Neural crest cell (in vitro differentiated cells): ENCODE measurements around the gene SOX8. TPM values are rescaled to one million over a fixed set of nuclear protein-coding genes. Genes with fewer than 3 reads are reported as not detected.

Experiments
- DNase-seq: peaks from one replicate; pipeline ENCODE4 v3.0.0; 2021; ENCODE audit warnings: low read depth, mixed read lengths, low spot score
- H3K27ac Mint-ChIP-seq: one replicate; pipeline ENCODE4 v1.8.0; 2021; ENCODE audit warnings: mild to moderate bottlenecking, mixed read lengths; ENCODE audit not compliant: unreplicated experiment
- H3K27me3 Mint-ChIP-seq: 2 replicates; pipeline ENCODE4 v1.8.0; 2021; ENCODE audit warnings: low read depth, mild to moderate bottlenecking, mixed read lengths
- H3K36me3 Mint-ChIP-seq: 2 replicates; pipeline ENCODE4 v1.8.0; 2021; ENCODE audit warnings: low read depth, mild to moderate bottlenecking, mixed read lengths
- H3K4me1 Mint-ChIP-seq: 2 replicates; pipeline ENCODE4 v1.8.0; 2021; ENCODE audit warnings: mixed read lengths
- H3K4me3 Mint-ChIP-seq: one replicate; pipeline ENCODE4 v1.8.0; 2021; ENCODE audit warnings: mild to moderate bottlenecking, mixed read lengths
- H3K9me3 Mint-ChIP-seq: 2 replicates; pipeline ENCODE4 v1.8.0; 2021; ENCODE audit warnings: mixed read lengths
- total RNA-seq: library from RNA; stranded (reverse); gene quantifications from 2 replicates; pipeline ENCODE4 v1.2.1, GENCODE V29; 2021
- TF ChIP-seq, protein P1 (sequence below): fragments of 200-600 bp; sonication (generic); conservative IDR thresholded peaks from 2 replicates; pipeline ENCODE4 v1.5.0; 2021; ENCODE audit warnings: antibody characterized with exemption, mild to moderate bottlenecking

Gene SOX8
- total RNA-seq, 1 donor from 2014 or later: 19.4 TPM

DNA sequence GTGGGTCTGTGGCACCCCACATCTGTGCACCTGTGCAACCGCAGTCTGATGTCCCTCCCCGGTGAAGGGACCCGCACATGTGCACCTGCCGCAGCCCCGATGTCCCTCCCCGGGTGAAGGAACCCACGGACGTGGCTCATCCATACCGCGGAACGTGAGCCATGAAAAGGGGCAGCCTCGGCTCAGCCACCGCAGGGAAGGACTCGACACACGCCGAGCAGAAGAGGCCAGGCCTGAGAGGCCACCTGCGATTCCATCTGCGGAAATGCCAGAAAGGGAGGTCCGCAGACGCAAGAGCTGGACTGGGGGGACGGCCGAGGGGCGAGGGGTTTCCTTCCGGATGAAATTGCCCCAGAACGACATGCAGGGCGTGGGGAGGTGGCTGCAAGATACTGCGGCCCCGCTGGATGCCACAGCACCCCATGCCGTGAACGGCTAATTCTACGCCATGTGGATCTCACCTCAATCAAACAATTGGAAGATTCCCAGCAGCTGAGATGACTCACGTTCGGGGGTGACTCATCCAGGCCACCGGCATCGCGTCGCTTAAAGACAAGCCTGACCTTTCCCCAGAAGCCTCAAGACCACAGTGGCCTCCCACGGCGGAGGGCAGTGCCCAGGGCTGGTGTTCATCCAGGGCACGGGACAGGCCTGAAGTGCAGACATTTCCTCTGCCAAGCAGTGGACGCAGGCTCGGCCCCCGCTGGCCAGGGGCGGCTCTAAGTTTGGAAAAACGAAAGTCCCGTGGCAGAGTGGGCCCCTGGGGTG lies 21.0 kb downstream of the SOX8 start:
- DNase-seq: no peak
- peaks cover 3% of the 10 kb centered on the region for H3K27me3 Mint-ChIP-seq
- H3K4me3 Mint-ChIP-seq: no peak overlapping the region
- no peak overlapping the region for H3K27ac Mint-ChIP-seq
- no peaks in the 10 kb centered on the region for H3K4me1 Mint-ChIP-seq
- H3K36me3 Mint-ChIP-seq: no peaks in the 10 kb centered on the region
- TF ChIP-seq, protein P1, sequence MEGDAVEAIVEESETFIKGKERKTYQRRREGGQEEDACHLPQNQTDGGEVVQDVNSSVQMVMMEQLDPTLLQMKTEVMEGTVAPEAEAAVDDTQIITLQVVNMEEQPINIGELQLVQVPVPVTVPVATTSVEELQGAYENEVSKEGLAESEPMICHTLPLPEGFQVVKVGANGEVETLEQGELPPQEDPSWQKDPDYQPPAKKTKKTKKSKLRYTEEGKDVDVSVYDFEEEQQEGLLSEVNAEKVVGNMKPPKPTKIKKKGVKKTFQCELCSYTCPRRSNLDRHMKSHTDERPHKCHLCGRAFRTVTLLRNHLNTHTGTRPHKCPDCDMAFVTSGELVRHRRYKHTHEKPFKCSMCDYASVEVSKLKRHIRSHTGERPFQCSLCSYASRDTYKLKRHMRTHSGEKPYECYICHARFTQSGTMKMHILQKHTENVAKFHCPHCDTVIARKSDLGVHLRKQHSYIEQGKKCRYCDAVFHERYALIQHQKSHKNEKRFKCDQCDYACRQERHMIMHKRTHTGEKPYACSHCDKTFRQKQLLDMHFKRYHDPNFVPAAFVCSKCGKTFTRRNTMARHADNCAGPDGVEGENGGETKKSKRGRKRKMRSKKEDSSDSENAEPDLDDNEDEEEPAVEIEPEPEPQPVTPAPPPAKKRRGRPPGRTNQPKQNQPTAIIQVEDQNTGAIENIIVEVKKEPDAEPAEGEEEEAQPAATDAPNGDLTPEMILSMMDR: no peak
- H3K9me3 Mint-ChIP-seq: no peaks in the 10 kb centered on the region

DNA sequence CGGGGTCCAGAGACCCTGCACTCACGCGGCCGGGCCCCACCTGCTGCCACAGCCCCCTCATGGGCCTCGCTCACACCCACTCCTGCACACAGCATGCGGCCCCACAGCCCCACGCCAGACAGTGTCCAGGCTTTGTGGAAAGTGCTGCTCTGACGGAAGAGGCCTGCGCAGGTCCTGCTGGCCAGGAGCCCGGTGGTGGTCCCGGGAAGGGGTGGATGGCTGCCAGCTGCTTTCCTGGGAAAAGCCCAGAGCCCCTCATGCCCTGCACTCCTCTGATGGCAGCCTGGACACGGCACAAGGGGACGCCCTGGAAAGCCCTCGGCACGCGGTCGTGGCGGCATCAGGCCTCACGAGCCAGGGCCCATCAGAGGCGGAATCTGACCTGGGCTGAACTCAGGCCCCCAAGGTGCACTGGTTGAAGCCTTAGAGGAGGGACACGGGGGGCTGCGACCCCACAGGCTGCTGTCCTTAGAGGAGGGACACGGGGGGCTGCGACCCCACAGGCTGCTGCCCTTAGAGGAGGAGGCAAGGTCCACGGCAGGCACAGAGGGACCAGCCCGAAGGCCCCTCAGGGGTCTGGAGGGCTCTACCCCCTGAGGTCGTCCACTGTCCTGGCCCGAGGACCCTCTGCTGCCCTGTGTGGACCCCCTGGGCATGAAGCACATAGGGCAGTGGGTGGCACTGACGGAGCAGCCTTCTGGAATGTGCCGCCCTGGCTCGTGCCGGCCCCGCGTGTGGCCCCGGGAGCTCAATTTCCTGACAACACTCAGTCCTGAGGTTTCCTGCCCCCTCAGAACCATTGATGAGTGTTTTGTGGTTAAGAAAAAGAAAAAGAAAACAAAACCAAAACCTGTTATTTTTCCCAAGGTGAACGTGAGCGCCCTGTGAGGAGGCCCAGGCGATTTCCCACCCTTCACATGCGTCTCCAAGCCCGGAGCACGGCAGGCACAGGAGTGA lies 22.1 kb downstream of the SOX8 start:
- peaks cover 2% of the 10 kb centered on the region for H3K27me3 Mint-ChIP-seq

DNA sequence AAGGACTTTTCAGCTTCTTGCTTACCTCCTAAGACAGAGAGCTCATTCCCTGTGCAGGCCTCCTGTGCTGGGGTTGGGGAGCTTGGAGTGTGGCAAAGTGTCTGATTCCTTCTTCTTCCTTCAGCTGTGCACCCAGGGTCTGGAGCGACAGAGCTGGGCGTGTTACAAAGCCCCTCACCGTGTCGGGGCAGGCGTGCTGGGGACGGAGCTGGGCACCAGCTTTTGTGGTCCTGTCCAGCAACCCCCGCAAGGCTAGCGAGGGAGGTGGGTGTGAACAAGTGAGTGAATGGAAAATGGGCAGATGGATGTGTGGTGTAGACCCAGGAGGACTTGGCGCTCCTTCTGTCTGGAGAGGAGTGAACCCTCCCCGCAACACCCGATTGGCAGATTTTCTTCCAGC lies 23.7 kb downstream of the SOX8 start:
- Mint-ChIP-seq H3K27me3 (peaks cover 2% of the 10 kb centered on the region), H3K27ac (no peak overlapping the region), H3K4me1 (no peaks in the 10 kb centered on the region), H3K36me3 (no peaks in the 10 kb centered on the region), H3K9me3 (no peaks in the 10 kb centered on the region), H3K4me3 (no peak overlapping the region)
- TF ChIP-seq, protein P1: no peak
- DNase-seq: no peak

More for the DNA sequence above, 22.1 kb downstream of the SOX8 start:
- Mint-ChIP-seq H3K4me3 (no peak overlapping the region), H3K27ac (no peak overlapping the region), H3K9me3 (no peaks in the 10 kb centered on the region), H3K4me1 (no peaks in the 10 kb centered on the region), H3K36me3 (no peaks in the 10 kb centered on the region)
- no peak for DNase-seq
- TF ChIP-seq, protein P1: no peak

DNA sequence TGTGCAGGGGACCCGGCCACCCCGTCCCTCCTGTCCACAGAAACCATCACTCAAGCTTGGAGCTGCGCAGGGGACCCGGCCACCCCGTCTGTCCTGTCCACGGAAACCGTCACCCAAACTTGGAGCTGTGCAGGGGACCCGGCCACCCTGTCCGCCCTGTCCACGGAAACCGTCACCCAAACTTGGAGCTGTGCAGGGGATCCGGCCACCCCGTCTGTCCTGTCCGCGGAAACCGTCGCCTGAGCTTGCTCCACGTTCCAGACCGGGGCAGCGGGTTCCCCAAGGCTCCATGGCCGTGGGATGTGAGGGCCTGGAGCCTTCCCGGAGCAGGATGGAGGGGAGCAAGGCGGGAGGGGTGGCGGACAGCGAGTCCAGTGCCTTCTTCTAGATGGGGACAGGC lies 25.2 kb downstream of the SOX8 start:
- H3K4me3 Mint-ChIP-seq: no peak overlapping the region
- H3K4me1 Mint-ChIP-seq: peaks cover 4% of the 10 kb centered on the region
- no peak overlapping the region for H3K27ac Mint-ChIP-seq
- DNase-seq: no peak
- TF ChIP-seq, protein P1: no peak
- H3K36me3 Mint-ChIP-seq: no peaks in the 10 kb centered on the region
- peaks cover 3% of the 10 kb centered on the region for H3K27me3 Mint-ChIP-seq
- no peaks in the 10 kb centered on the region for H3K9me3 Mint-ChIP-seq

DNA sequence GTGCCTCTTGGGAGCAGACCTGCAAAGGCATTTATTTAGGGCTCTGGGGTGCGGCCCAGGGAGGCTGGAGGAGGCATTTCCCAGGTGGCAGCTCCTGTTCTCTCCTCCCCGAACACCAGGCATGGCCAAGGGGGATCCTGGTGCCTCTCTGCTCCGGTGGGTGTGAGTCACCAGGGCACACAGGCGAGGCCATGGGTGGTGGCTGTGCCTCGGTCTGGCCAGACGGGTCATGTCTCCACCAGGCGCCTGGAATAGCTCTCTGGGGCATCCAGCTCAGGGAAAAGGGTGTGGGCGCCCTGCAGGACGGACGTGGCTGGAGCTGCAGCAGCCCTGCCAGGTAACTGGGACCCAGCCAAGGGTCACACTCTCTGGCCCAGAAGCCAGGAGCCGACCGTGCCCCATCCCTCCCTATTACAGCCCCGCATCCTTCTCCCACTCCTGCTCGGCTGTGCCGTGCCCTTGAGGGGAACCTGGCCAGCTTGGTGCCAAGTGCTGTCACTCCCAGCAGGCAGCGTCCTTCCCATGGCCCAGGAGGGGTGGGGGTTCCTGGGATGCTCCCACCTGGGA lies 25.8 kb downstream of the SOX8 start:
- peaks cover 3% of the 10 kb centered on the region for H3K27me3 Mint-ChIP-seq
- no peaks in the 10 kb centered on the region for H3K36me3 Mint-ChIP-seq
- no peak overlapping the region for H3K27ac Mint-ChIP-seq
- H3K9me3 Mint-ChIP-seq: no peaks in the 10 kb centered on the region
- H3K4me3 Mint-ChIP-seq: no peak overlapping the region
- peaks cover 4% of the 10 kb centered on the region for H3K4me1 Mint-ChIP-seq
- TF ChIP-seq, protein P1: no peak
- no peak for DNase-seq
